Stimulated activated CD4-positive, alpha-beta T cell treated with anti-CD3 and anti-CD28 coated beads, Interleukin-2, amount 100 ng/mL, for 4 hours (primary cell): ENCODE data around the gene KCNMA1.

Experiments used
- DNase-seq: peaks from one replicate; pipeline ENCODE4 v3.0.0-alpha.2; 2020; ENCODE audit warnings: low read depth

Gene KCNMA1

GRCh38 chr10:77446700-77447099 lies 190.9 kb downstream of the KCNMA1 start:
- DNase-seq, result no peak

GRCh38 chr10:77445547-77445946 lies 192.1 kb downstream of the KCNMA1 start:
- no peak for DNase-seq

GRCh38 chr10:77444041-77444440 lies 193.6 kb downstream of the KCNMA1 start:
- DNase-seq, result no peak

- no peak for DNase-seq
These were observed 194.9 kb downstream of the KCNMA1 start for GRCh38 chr10:77442699-77443189.

GRCh38 chr10:77441353-77442166 lies 196.0 kb downstream of the KCNMA1 start:
- no peak for DNase-seq

GRCh38 chr10:77436257-77436975 lies 201.2 kb downstream of the KCNMA1 start:
- no peak for DNase-seq

- no peak for DNase-seq
These were observed 204.1 kb downstream of the KCNMA1 start for GRCh38 chr10:77433546-77433945.

- DNase-seq, result no peak
These were observed 205.4 kb downstream of the KCNMA1 start for GRCh38 chr10:77431980-77432797.

GRCh38 chr10:77431209-77431611 lies 206.4 kb downstream of the KCNMA1 start:
- DNase-seq, result no peak

GRCh38 chr10:77430530-77430929 lies 207.1 kb downstream of the KCNMA1 start:
- DNase-seq, result no peak

GRCh38 chr10:77428691-77429395 lies 208.8 kb downstream of the KCNMA1 start:
- DNase-seq, result no peak

GRCh38 chr10:77424257-77424656 lies 213.4 kb downstream of the KCNMA1 start:
- DNase-seq, result no peak

- DNase-seq, result no peak
These were observed 214.9 kb downstream of the KCNMA1 start for GRCh38 chr10:77422491-77423338.

GRCh38 chr10:77421591-77421990 lies 216.0 kb downstream of the KCNMA1 start:
- DNase-seq, result no peak

- DNase-seq, result no peak
These were observed 216.6 kb downstream of the KCNMA1 start for GRCh38 chr10:77420947-77421523.

- no peak for DNase-seq
These were observed 217.6 kb downstream of the KCNMA1 start for GRCh38 chr10:77419979-77420378.

- no peak for DNase-seq
These were observed 218.6 kb downstream of the KCNMA1 start for GRCh38 chr10:77419056-77419455.

- no peak for DNase-seq
These were observed 219.6 kb downstream of the KCNMA1 start for GRCh38 chr10:77417806-77418640.

- no peak for DNase-seq
These were observed 220.2 kb downstream of the KCNMA1 start for GRCh38 chr10:77417359-77417758.
